NT2/D1 (cell line): ENCODE measurements around the gene ICAM4.

Source experiments
- YY1 ChIP-seq: IDR thresholded peaks from 2 replicates; pipeline ENCODE4 v1.6.1; 2011; ENCODE audit not compliant: insufficient read length, insufficient read depth
- ZNF274 ChIP-seq: IDR thresholded peaks from 2 replicates; pipeline ENCODE4 v1.6.1; 2011; ENCODE audit warnings: mild to moderate bottlenecking, low read depth, low read length

- TF ChIP-seq YY1, result no peak
- TF ChIP-seq ZNF274, result no peak
These were observed 43.1 kb upstream of the ICAM4 start for GRCh38 chr19:10243606-10244005.
